Stimulated activated naive B cell treated with anti-CD40 and anti-IgM and Interleukin-4, amounts not matched to agents 10 μg/mL and 1 μg/mL and 100 μg/mL, for 72 hours (primary cell): ENCODE measurements around the gene EFCAB10.
A peak's percentile ranks its signal among the peaks of the same experiment; 100 is the strongest.

Experiments
- ATAC-seq, 2 donors: fragments of 150-1000 bp; cut with Tn5 transposase; replicated peaks; 2 replicates each; pipeline ENCODE4 v1.10.0; 2021; ENCODE audit warnings: moderate library complexity in 1 of 2
- DNase-seq: peaks from one replicate; pipeline ENCODE4 v3.0.0; 2021
- H3K27ac Mint-ChIP-seq: one replicate; pipeline ENCODE4 v1.8.0; 2022; ENCODE audit warnings: mild to moderate bottlenecking, mixed read lengths
- H3K27me3 Mint-ChIP-seq, 2 donors: one replicate each; pipeline ENCODE4 v1.8.0; 2022; ENCODE audit warnings: mixed read lengths in 2 of 2
- H3K36me3 Mint-ChIP-seq, 2 donors: one replicate each; pipeline ENCODE4 v1.8.0; 2022; ENCODE audit warnings: mixed read lengths in 2 of 2, mild to moderate bottlenecking in 1 of 2
- H3K4me1 Mint-ChIP-seq, 2 donors: one replicate each; pipeline ENCODE4 v1.8.0; 2022; ENCODE audit warnings: mixed read lengths in 2 of 2, mild to moderate bottlenecking in 1 of 2
- H3K4me3 Mint-ChIP-seq, 2 donors: one replicate each; pipeline ENCODE4 v1.8.0; 2022; ENCODE audit warnings: mild to moderate bottlenecking in 2 of 2, mixed read lengths in 2 of 2, moderate library complexity in 1 of 2
- H3K9me3 Mint-ChIP-seq, 2 donors: one replicate each; pipeline ENCODE4 v1.8.0; 2022; ENCODE audit warnings: mixed read lengths in 2 of 2, mild to moderate bottlenecking in 1 of 2

EFCAB10 gene

DNA sequence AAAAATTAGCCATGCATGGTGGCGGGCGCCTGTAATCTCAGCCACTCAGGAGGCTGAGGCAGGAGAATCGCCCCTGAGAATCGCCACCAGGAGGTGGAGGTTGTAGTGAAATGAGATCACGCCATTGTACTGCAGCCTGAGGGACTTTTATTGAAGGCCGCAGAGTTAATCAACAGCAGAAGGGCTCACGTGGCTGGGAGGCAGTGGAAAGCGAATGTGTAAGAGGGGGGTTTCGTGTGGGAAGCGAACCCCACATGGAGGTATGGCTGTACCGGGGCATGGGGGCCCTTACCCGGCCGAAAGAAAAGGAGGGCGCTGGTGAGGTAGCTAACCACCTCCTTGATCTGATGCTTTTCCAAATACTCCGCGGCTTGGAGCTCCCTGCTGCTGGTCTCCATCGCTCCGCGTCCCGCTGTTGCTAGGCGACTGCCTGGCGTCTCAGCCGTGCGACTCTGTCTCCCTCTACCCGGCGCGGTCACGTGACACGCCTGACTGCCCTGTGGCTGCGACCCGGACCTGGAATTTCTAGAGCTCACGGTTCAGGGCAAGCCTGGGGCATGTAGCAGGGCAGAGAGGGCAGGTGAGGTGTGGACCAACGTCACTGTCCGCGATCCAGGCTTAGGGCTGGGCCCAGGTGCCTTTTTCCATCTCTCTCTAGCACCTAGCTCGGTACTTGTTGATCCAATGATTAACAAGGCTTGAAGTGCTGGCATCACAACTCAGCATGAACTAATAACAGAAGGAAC, at the start of gene EFCAB10:
TSS of gene EFCAB10 (minus strand) at position 428 of the 746 bp plus-strand sequence. CDS start at position 398, 30 bp downstream.
- H3K27ac Mint-ChIP-seq: no peak within 1 kb of the TSS
- peaks cover 9 to 11% of the 10 kb centered on the region in 2 donors for H3K9me3 Mint-ChIP-seq
- H3K27me3 Mint-ChIP-seq: peaks cover 20 to 21% of the 10 kb centered on the region in 2 donors
- H3K36me3 Mint-ChIP-seq: peaks cover 15 to 17% of the 10 kb centered on the region in 2 donors
- H3K4me1 Mint-ChIP-seq: peaks cover 9 to 10% of the 10 kb centered on the region in 2 donors
- peak within 1 kb of the TSS; percentile 81 to 82 for H3K4me3 Mint-ChIP-seq
- ATAC-seq: peak; percentile 87 to 90
- DNase-seq: peak; percentile 49

DNA sequence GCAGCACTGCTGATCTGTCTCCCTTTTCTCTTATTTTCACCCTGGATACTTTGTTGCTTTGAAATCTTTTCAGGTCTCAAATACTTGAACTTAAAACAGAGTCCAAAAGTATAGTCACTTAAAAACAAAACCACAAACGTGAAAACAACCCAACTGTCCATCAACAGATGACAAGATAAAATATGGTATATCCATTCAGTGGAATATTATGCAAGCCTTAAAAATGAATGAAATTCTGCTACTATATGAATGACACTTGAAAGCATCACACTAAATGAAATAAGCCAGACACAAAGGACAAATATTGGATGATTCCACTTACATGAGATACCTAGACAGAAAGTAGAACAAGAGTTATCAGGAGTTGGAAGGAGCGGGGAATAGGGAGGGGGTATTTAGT, 44.7 kb upstream of the EFCAB10 start:
- ATAC-seq (no peak), DNase-seq (no peak)
- peaks cover 0 to 5% of the 10 kb centered on the region in 2 donors for H3K9me3 Mint-ChIP-seq
- peaks cover 29 to 64% of the 10 kb centered on the region in 2 donors for H3K36me3 Mint-ChIP-seq
- H3K4me1 Mint-ChIP-seq: peaks cover 2 to 10% of the 10 kb centered on the region in 2 donors
- H3K4me3 Mint-ChIP-seq: no peak overlapping the region
- H3K27me3 Mint-ChIP-seq: no peaks in the 10 kb centered on the region
- no peak overlapping the region for H3K27ac Mint-ChIP-seq

GRCh38 chr7:105623906-105624305, 42.6 kb upstream of the EFCAB10 start:
- Mint-ChIP-seq H3K4me3 (no peak overlapping the region), H3K27me3 (no peaks in the 10 kb centered on the region), H3K4me1 (peaks cover 2 to 10% of the 10 kb centered on the region in 2 donors), H3K9me3 (peaks cover 0 to 5% of the 10 kb centered on the region in 2 donors), H3K36me3 (peaks cover 29 to 53% of the 10 kb centered on the region in 2 donors), H3K27ac (no peak overlapping the region)
- ATAC-seq: no peak
- no peak for DNase-seq

DNA sequence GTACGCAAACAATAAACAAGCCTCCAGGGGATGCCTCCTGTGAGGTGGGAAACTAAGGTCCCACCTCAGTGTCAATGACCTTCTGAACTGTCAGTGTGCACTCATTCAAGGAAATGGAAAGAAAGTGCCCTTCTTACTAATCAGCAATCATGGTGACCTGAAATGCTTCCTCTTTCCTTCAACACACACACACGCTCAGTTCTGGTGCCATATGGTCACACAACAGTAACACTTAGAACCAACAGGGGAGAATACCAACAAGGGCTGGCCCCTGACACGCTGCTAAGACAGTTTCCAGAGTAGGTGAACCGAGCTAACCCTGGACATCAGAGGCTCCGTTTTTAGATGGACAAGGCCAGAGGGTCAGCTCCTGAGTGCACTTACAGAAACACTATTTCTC, 42.1 kb upstream of the EFCAB10 start:
- no peak for DNase-seq
- peaks cover 2 to 10% of the 10 kb centered on the region in 2 donors for H3K4me1 Mint-ChIP-seq
- peaks cover 0 to 5% of the 10 kb centered on the region in 2 donors for H3K9me3 Mint-ChIP-seq
- H3K36me3 Mint-ChIP-seq: peaks cover 34 to 57% of the 10 kb centered on the region in 2 donors
- H3K4me3 Mint-ChIP-seq: no peak overlapping the region
- peak overlapping the region; percentile 54 for H3K27ac Mint-ChIP-seq
- no peaks in the 10 kb centered on the region for H3K27me3 Mint-ChIP-seq
- ATAC-seq: peak; percentile 52 to 75

DNA sequence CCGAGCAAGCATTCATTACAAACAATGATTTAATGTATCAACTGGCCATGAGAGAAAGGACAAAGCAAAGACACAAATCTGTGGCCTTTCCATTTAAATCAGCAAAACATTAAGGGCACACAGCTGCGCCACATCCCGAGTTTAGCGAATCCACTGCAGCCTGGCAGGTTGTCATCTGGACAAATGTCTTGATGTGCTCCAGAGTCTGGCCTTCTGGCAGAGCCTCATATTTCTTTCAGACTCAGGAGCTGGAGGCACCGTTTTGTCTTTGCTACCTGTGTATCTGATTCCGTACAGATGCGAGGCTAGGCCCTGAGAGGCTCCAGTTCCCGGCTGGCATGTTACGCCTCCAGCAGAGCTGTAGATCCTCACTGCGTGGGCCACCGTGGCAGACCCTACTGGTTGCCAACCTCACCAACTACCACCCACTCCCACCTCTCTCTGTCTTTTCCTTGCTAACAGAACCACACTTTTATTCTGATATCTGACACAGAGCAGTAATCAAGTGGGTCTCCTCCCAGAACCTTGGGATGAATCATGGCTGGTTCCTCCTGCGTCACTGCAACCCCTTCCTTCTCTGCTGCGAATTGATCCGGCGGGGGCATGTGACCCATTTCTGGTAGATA, 40.9 kb upstream of the EFCAB10 start:
- Mint-ChIP-seq H3K36me3 (peaks cover 38 to 60% of the 10 kb centered on the region in 2 donors), H3K4me3 (no peak overlapping the region), H3K9me3 (peaks cover 0 to 5% of the 10 kb centered on the region in 2 donors), H3K27ac (no peak overlapping the region), H3K4me1 (peaks cover 2 to 10% of the 10 kb centered on the region in 2 donors), H3K27me3 (no peaks in the 10 kb centered on the region)
- DNase-seq (no peak), ATAC-seq (no peak)

DNA sequence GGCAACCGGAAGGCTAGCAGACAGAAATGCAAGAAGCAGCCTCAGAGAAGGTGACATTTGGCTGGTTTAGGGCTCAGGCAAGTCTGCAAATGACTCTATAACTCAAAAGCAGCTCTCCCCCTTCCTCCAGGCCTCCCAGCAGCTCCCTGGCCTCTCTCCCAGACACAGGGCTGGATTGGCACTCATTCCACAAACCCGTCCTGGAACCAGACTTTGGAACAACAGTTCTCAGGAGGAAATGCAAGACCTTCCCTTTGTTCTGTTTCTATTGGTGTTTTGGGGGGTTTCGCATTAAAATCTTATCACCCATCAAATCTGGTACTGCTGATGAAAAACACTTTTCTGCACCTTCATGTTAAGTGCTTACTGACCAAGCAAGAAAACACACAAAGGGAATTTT, 40.3 kb upstream of the EFCAB10 start:
- Mint-ChIP-seq H3K27me3 (no peaks in the 10 kb centered on the region), H3K9me3 (peaks cover 0 to 4% of the 10 kb centered on the region in 2 donors), H3K27ac (no peak overlapping the region), H3K36me3 (peaks cover 35 to 55% of the 10 kb centered on the region in 2 donors), H3K4me1 (peaks cover 2 to 10% of the 10 kb centered on the region in 2 donors), H3K4me3 (no peak overlapping the region)
- DNase-seq: no peak
- ATAC-seq: no peak

DNA sequence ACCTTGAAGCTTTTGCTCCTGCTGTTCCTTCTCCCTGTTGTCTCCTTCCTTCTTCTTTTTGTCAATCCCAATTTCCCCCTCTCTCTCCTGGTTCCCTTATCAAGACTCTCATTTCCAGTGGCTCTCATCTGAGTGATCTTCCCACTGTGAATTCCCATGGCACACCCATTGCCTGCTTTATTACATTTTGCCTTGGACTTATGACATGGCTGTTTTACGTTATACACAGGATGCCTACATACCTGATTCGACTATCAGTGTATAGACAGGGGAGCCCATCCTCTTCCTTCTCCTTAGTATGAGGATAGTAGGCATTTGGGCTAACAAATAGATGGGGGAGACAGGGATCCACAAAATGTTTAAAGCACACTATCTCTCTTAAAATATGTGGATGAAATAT, 39.9 kb upstream of the EFCAB10 start:
- ATAC-seq: no peak
- Mint-ChIP-seq H3K36me3 (peaks cover 31 to 53% of the 10 kb centered on the region in 2 donors), H3K27me3 (no peaks in the 10 kb centered on the region), H3K4me3 (no peak overlapping the region), H3K9me3 (peaks cover 0 to 2% of the 10 kb centered on the region in 2 donors), H3K27ac (no peak overlapping the region), H3K4me1 (peaks cover 2 to 10% of the 10 kb centered on the region in 2 donors)
- no peak for DNase-seq

DNA sequence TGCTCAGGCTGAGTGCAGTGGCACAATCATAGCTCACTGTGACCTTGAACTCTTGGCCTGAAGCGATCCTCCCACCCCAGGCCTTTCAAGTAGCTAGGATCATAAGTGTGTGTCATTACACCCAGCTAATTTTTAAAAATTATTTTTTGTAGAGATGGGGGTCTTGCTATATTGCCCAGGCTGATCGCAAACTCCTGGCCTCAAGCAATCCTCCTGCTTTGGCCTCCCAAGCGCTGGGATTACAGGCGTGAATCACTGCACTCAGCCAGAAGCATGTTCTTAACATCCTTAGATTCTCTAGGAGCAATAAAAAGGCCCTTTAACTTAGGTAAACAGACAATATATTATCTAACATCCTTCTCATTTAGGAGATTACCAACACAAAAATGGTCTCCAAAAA, 38.3 kb upstream of the EFCAB10 start:
- no peak for ATAC-seq
- H3K4me3 Mint-ChIP-seq: no peak overlapping the region
- DNase-seq: no peak
- peaks cover 2 to 10% of the 10 kb centered on the region in 2 donors for H3K4me1 Mint-ChIP-seq
- H3K27me3 Mint-ChIP-seq: no peaks in the 10 kb centered on the region
- peaks cover 24 to 60% of the 10 kb centered on the region in 2 donors for H3K36me3 Mint-ChIP-seq
- H3K9me3 Mint-ChIP-seq: no peaks in the 10 kb centered on the region
- H3K27ac Mint-ChIP-seq: no peak overlapping the region

GRCh38 chr7:105618016-105618296, 36.7 kb upstream of the EFCAB10 start:
- Mint-ChIP-seq H3K4me1 (no peaks in the 10 kb centered on the region), H3K4me3 (no peak overlapping the region), H3K27ac (no peak overlapping the region), H3K9me3 (no peaks in the 10 kb centered on the region), H3K36me3 (peaks cover 23 to 60% of the 10 kb centered on the region in 2 donors), H3K27me3 (no peaks in the 10 kb centered on the region)
- ATAC-seq: no peak
- DNase-seq: no peak

DNA sequence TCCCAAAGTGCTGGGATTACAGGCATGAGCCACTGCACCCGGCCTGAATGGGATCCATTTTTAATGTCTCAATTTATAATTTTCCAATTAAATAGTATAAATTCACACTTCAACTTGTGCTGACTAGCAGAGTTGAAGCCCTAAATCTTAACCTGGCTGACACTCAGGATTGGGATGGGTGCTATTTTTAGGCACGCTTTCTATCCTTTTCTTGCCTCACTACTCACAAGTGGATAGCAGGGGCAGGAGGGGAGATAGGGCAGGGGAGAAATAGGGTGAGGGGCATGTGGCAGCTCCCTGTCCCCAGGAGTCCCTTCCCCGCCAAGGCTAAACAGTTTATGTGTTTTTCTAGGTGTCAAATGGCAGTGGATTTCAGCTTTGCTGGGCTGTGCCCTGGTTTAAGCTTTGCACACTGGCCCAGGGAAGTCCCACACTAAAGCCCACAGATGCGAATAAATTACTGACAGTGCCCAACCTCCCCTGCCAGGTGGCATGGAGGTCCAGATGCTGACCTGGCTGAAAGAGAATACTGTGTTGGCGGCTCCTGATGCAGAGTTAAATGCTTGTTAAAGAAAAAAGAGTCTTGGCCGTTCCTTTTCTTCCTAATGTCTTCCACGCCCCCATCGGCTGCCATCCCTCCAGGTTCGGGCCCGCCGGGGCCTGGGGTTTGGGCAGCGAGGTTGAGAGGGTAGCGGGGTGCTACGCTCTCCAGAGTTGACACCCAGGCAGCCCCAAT, 36.2 kb upstream of the EFCAB10 start:
- Mint-ChIP-seq H3K27ac (no peak overlapping the region), H3K9me3 (no peaks in the 10 kb centered on the region), H3K4me3 (no peak overlapping the region), H3K27me3 (no peaks in the 10 kb centered on the region), H3K4me1 (no peaks in the 10 kb centered on the region), H3K36me3 (peaks cover 23 to 59% of the 10 kb centered on the region in 2 donors)
- ATAC-seq (no peak), DNase-seq (no peak)

DNA sequence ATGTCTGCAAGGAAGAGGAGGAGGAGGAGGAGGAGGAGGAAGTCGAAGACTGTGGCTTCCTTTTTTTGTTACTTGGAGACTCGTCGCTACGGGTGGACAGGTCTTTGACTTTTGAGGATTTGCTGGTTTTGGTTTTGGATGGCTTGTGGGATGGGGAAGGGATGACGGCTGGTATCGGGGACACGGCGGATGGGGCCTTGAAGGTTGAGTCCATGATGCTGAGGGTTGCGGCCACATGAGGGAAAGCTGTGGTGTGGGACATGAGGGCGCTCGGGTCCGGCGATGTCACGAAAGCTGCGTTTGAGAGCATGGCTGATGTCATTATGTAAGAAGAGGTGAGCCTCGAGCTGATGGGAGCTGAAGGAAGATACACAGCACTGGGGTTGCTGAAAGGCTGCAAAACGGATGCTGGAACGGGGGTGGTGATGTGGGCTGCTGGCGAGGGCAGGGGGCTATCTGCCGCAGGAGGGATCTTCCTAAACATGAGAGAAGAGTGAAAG, 33.1 kb upstream of the EFCAB10 start:
- no peak for DNase-seq
- Mint-ChIP-seq H3K4me1 (no peaks in the 10 kb centered on the region), H3K27ac (peak overlapping the region; percentile 59), H3K9me3 (no peaks in the 10 kb centered on the region), H3K36me3 (peaks cover 20 to 51% of the 10 kb centered on the region in 2 donors), H3K27me3 (no peaks in the 10 kb centered on the region), H3K4me3 (no peak overlapping the region)
- ATAC-seq: no peak

DNA sequence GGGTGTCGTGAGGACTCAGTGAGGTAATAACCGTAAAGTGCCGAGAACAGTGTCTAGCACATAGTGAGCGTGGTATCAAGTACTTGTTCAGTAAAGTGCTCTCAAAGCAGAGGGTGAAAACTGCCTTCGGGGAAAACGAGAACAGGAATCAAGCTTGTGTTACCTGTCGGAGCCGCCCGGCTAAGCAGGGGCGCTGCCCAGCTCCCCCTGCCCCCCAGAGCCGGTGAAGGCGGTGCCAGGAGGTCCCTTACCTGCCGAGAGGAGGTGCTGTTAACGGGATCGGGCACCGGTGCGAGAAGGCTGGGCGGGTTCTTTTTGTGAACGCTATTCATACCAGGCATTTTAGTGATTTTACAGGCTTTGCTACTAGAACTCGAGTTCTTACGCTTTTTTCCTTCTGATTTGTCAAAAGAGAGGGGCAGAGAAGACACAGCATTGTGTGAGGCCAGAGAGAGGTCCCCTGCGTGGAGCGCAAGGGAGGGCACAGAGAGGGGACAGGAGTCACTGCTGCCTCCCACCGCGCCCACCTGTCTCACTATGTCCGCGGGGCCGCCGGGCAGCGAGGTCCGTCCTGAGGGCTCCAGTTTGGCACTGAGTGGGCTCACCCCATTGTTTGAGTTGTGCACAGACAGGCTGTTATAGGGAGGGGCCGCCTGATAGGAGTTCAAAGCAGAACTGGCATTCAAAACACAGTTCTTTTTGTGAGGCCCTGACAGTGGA, 32.5 kb upstream of the EFCAB10 start:
- no peak overlapping the region for H3K4me3 Mint-ChIP-seq
- no peak for DNase-seq
- no peak for ATAC-seq
- peaks cover 19 to 52% of the 10 kb centered on the region in 2 donors for H3K36me3 Mint-ChIP-seq
- H3K9me3 Mint-ChIP-seq: no peaks in the 10 kb centered on the region
- H3K4me1 Mint-ChIP-seq: no peaks in the 10 kb centered on the region
- H3K27me3 Mint-ChIP-seq: no peaks in the 10 kb centered on the region
- no peak overlapping the region for H3K27ac Mint-ChIP-seq

DNA sequence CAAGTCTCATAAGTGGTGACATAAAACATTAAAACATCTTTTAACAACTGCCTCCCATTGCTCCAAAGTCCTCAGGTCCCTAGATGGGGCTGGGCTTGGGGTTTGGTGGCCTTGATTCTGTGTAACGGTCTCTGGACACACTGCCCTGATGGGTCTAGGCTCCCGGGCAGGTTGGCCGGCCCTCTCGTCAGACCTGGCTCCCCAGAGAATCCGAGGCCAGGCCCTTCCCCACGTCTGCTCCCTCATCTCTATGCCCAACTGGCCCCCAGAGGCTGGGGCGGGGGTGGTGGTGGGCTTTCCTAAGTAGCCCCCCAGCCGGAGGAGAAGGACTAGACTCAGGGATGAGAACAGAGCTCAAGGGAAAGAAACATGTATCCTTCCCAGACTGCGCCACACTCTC, 31.5 kb upstream of the EFCAB10 start:
- ATAC-seq (no peak), DNase-seq (no peak)
- peaks cover 12 to 45% of the 10 kb centered on the region in 2 donors for H3K36me3 Mint-ChIP-seq
- H3K27ac Mint-ChIP-seq: no peak overlapping the region
- no peaks in the 10 kb centered on the region for H3K27me3 Mint-ChIP-seq
- no peaks in the 10 kb centered on the region for H3K4me1 Mint-ChIP-seq
- H3K4me3 Mint-ChIP-seq: no peak overlapping the region
- H3K9me3 Mint-ChIP-seq: no peaks in the 10 kb centered on the region
